ENCODE measurements around the gene BOLL. TPM values are rescaled to one million over a fixed set of nuclear protein-coding genes. Genes with fewer than 3 reads are reported as not detected.

The BOLL gene
- total RNA-seq, 1 experiment from 2014 or later: not detected

DNA sequence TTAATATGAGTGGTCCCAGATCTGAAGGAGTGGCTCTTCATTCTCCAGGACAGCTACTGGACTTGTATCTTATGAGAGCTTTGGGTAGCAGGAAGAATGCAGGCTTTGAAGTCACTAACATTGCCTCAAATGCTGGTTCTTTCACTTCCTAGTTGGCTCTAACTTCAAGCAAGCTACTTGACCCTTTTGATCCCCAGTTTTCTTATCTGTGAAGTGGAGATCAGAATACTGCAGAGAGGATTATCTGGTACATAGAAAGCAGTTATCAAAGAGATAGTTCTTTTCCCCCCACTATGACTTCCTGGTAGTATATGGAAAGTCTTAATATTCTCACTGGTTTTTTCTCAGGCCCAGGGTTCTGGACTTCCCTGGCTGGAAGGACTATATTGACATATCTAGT is 15.9 kb upstream of the BOLL start:
- intact Hi-C loops (cut with micrococcal nuclease; ENCODE audit: unreplicated experiment): no loop called here
- CTCF ChIA-PET: no interaction called here
- POLR2A ChIA-PET (ENCODE audit: low non-redundant PET): no interaction called here

GRCh38 chr2:197800091-197800490 is 15.0 kb upstream of the BOLL start:
- no TSS peak for BruUV-seq (replicated peaks)
- DNase-seq (ENCODE audit: low spot score): no peak
- no peak overlapping the region for H3K4me3 ChIP-seq (ENCODE audit: low read depth, low read length, poor library complexity, severe bottlenecking)
- peaks cover 5% of the 10 kb centered on the region for H3K27me3 ChIP-seq (replicated peaks; ENCODE audit: insufficient read depth, low read depth, low read length, poor library complexity)
- peaks cover 10% of the 10 kb centered on the region for H3K4me1 ChIP-seq (ENCODE audit: insufficient read depth, low read length, poor library complexity, severe bottlenecking)
- H3K36me3 ChIP-seq (ENCODE audit: insufficient read depth, low read length, poor library complexity, severe bottlenecking): no peaks in the 10 kb centered on the region
- H3K27ac ChIP-seq (ENCODE audit: low read depth, low read length, poor library complexity, severe bottlenecking): no peak overlapping the region
- intact Hi-C loops (cut with micrococcal nuclease; ENCODE audit: unreplicated experiment): no loop called here
- TF ChIP-seq EZH2 (IDR thresholded peaks at IDR 0.05; ENCODE audit: borderline replicate concordance, low read depth, low read length, poor library complexity, severe bottlenecking): no peak
- TF ChIP-seq, protein P1, sequence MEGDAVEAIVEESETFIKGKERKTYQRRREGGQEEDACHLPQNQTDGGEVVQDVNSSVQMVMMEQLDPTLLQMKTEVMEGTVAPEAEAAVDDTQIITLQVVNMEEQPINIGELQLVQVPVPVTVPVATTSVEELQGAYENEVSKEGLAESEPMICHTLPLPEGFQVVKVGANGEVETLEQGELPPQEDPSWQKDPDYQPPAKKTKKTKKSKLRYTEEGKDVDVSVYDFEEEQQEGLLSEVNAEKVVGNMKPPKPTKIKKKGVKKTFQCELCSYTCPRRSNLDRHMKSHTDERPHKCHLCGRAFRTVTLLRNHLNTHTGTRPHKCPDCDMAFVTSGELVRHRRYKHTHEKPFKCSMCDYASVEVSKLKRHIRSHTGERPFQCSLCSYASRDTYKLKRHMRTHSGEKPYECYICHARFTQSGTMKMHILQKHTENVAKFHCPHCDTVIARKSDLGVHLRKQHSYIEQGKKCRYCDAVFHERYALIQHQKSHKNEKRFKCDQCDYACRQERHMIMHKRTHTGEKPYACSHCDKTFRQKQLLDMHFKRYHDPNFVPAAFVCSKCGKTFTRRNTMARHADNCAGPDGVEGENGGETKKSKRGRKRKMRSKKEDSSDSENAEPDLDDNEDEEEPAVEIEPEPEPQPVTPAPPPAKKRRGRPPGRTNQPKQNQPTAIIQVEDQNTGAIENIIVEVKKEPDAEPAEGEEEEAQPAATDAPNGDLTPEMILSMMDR (conservative IDR thresholded peaks at IDR 0.05; ENCODE audit: low read depth, low read length): no peak
- CTCF ChIA-PET: no interaction called here
- POLR2A ChIA-PET (ENCODE audit: low non-redundant PET): no interaction called here
- no peaks in the 10 kb centered on the region for H3K9me3 ChIP-seq (ENCODE audit: low read depth, low read length, poor library complexity, severe bottlenecking)

More for the DNA sequence above, 15.9 kb upstream of the BOLL start:
- Histone ChIP-seq H3K27me3 (replicated peaks; ENCODE audit: insufficient read depth, low read depth, low read length, poor library complexity) (peaks cover 14% of the 10 kb centered on the region), H3K4me1 (ENCODE audit: insufficient read depth, low read length, poor library complexity, severe bottlenecking) (peaks cover 13% of the 10 kb centered on the region), H3K9me3 (ENCODE audit: low read depth, low read length, poor library complexity, severe bottlenecking) (no peaks in the 10 kb centered on the region), H3K36me3 (ENCODE audit: insufficient read depth, low read length, poor library complexity, severe bottlenecking) (no peaks in the 10 kb centered on the region), H3K4me3 (ENCODE audit: low read depth, low read length, poor library complexity, severe bottlenecking) (no peak overlapping the region), H3K27ac (ENCODE audit: low read depth, low read length, poor library complexity, severe bottlenecking) (no peak overlapping the region)
- TF ChIP-seq EZH2 (IDR thresholded peaks at IDR 0.05; ENCODE audit: borderline replicate concordance, low read depth, low read length, poor library complexity, severe bottlenecking): no peak
- TF ChIP-seq, protein P1 (conservative IDR thresholded peaks at IDR 0.05; ENCODE audit: low read depth, low read length): no peak
- no peak for DNase-seq (ENCODE audit: low spot score)
- BruUV-seq (replicated peaks): no TSS peak

DNA sequence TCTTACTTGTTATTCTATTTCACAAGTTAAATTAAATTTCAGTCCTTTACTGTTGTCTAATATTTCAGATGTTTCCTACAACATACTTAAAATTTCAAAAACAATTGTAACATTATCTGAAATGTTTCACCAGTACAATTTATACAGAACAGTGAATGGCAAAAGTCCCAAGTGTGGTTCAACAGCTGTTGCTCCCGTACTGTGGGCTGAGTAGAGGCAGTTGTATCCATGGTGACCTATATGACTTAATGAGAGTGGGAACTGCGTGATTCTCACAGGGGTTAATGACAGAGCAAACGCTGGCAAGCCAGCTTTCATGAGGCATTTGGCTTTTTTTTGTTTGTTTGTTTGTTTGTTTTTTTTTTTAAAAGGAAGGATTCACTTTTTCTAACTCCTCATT is 13.9 kb upstream of the BOLL start:
- ChIA-PET POLR2A (ENCODE audit: low non-redundant PET) (no interaction called here), CTCF (no interaction called here)
- intact Hi-C loops (cut with micrococcal nuclease; ENCODE audit: unreplicated experiment): no loop called here
- no peak for TF ChIP-seq EZH2 (IDR thresholded peaks at IDR 0.05; ENCODE audit: borderline replicate concordance, low read depth, low read length, poor library complexity, severe bottlenecking)
- TF ChIP-seq, protein P1 (conservative IDR thresholded peaks at IDR 0.05; ENCODE audit: low read depth, low read length): no peak
- no peaks in the 10 kb centered on the region for H3K27me3 ChIP-seq (replicated peaks; ENCODE audit: insufficient read depth, low read depth, low read length, poor library complexity)
- H3K36me3 ChIP-seq (ENCODE audit: insufficient read depth, low read length, poor library complexity, severe bottlenecking): no peaks in the 10 kb centered on the region
- peaks cover 9% of the 10 kb centered on the region for H3K4me1 ChIP-seq (ENCODE audit: insufficient read depth, low read length, poor library complexity, severe bottlenecking)
- no TSS peak for BruUV-seq (replicated peaks)
- no peak for DNase-seq (ENCODE audit: low spot score)
- no peak overlapping the region for H3K27ac ChIP-seq (ENCODE audit: low read depth, low read length, poor library complexity, severe bottlenecking)
- no peak overlapping the region for H3K4me3 ChIP-seq (ENCODE audit: low read depth, low read length, poor library complexity, severe bottlenecking)
- no peaks in the 10 kb centered on the region for H3K9me3 ChIP-seq (ENCODE audit: low read depth, low read length, poor library complexity, severe bottlenecking)

Measured in A673 (cell line).